ENCODE data around the gene LRRC59.

GRCh38 chr17:50349243-50349600 lies 48.1 kb downstream of the LRRC59 start:
- TF ChIP-seq CTCF (optimal IDR thresholded peaks at IDR 0.05 in 1 of 3, IDR thresholded peaks at IDR 0.05 in 1 of 3, conservative IDR thresholded peaks at IDR 0.05 in 1 of 3; ENCODE audit: extremely low read depth in 1 of 3, insufficient read depth in 2 of 3, low read length in 3 of 3): no peak
- no peak for TF ChIP-seq EZH2 (IDR thresholded peaks at IDR 0.05; ENCODE audit: low read length)
